ENCODE measurements around the gene PPOX. TPM values are rescaled to one million over a fixed set of nuclear protein-coding genes. Genes with fewer than 3 reads are reported as not detected.

The PPOX gene
- total and polyA plus RNA-seq, 8 donors, result 15.2 to 53.0 (median 46.6) TPM

GRCh38 chr1:161199506-161200139 is 33.4 kb downstream of the PPOX start:
- H3K27ac ChIP-seq, result peak overlapping the region; percentile 89 to 98
- intact Hi-C loops (cut with DNase I), result no loop called here
- no peaks in the 10 kb centered on the region for H3K9me3 ChIP-seq
- ATAC-seq (no peak), DNase-seq (no peak)
- TF ChIP-seq CTCF (IDR thresholded peaks at IDR 0.05), result no peak
- H3K4me3 ChIP-seq, result no peak overlapping the region
- peaks cover 0 to 4% of the 10 kb centered on the region in 2 donors for H3K36me3 ChIP-seq
- peaks cover 32 to 65% of the 10 kb centered on the region in 2 donors for H3K4me1 ChIP-seq
- no peaks in the 10 kb centered on the region for H3K27me3 ChIP-seq

GRCh38 chr1:161200421-161200991 is 34.3 kb downstream of the PPOX start:
- peaks cover 0 to 8% of the 10 kb centered on the region in 2 donors for H3K36me3 ChIP-seq
- ATAC-seq (no peak), DNase-seq (no peak)
- peak overlapping the region; percentile 89 to 98 for H3K27ac ChIP-seq
- TF ChIP-seq CTCF (IDR thresholded peaks at IDR 0.05), result no peak
- H3K4me1 ChIP-seq, result peaks cover 29 to 65% of the 10 kb centered on the region in 2 donors
- H3K27me3 ChIP-seq, result no peaks in the 10 kb centered on the region
- intact Hi-C loops (cut with DNase I), result no loop called here
- no peak overlapping the region for H3K4me3 ChIP-seq
- no peaks in the 10 kb centered on the region for H3K9me3 ChIP-seq

- TF ChIP-seq CTCF (IDR thresholded peaks at IDR 0.05), result no peak
- peak in 2 of 4 donors; percentile 53 to 71 for DNase-seq
- ATAC-seq, result peak; percentile 12
- no peaks in the 10 kb centered on the region for H3K27me3 ChIP-seq
- H3K4me3 ChIP-seq, result peak overlapping the region; percentile 71 to 76
- H3K27ac ChIP-seq, result peak overlapping the region; percentile 89 to 98
- H3K36me3 ChIP-seq, result peaks cover 0 to 15% of the 10 kb centered on the region in 2 donors
- intact Hi-C loops (cut with DNase I), result no loop called here
- peaks cover 29 to 71% of the 10 kb centered on the region in 2 donors for H3K4me1 ChIP-seq
- no peaks in the 10 kb centered on the region for H3K9me3 ChIP-seq
Measured at GRCh38 chr1:161200992-161201835, 35.0 kb downstream of the PPOX start.

GRCh38 chr1:161201836-161202712 is 35.8 kb downstream of the PPOX start, which contains the start of gene NDUFS2:
TSS of gene NDUFS2 (plus strand) at chr1:161202367. CDS start at chr1:161202386, 19 bp downstream.
- peak; percentile 96 to 99 (median 98) for DNase-seq
- peaks cover 29 to 79% of the 10 kb centered on the region in 2 donors for H3K4me1 ChIP-seq

More at GRCh38 chr1:161201836-161202712, 35.8 kb downstream of the PPOX start, which contains the start of gene NDUFS2:
- peak; percentile 93 for ATAC-seq
- H3K27ac ChIP-seq, result peak within 1 kb of the TSS; percentile 89 to 98
- intact Hi-C loops (cut with DNase I), result no loop called here
- H3K27me3 ChIP-seq, result no peaks in the 10 kb centered on the region
- H3K36me3 ChIP-seq, result peaks cover 0 to 24% of the 10 kb centered on the region in 2 donors
- TF ChIP-seq CTCF (IDR thresholded peaks at IDR 0.05), result no peak
- H3K4me3 ChIP-seq, result peak within 1 kb of the TSS; percentile 71 to 76
- H3K9me3 ChIP-seq, result no peaks in the 10 kb centered on the region

Data from left lung (tissue), 10 donors.